ENCODE data around the gene PTER. TPM values are rescaled to one million over a fixed set of nuclear protein-coding genes. Genes with fewer than 3 reads are reported as not detected.
A peak's percentile ranks its signal among the peaks of the same experiment; 100 is the strongest.

PTER gene
- total and polyA plus RNA-seq, 9 of the 15 experiments (the other 6 are each of a cell fraction or from before 2014, with no cell fraction given): 15.5 to 42.1 (median 28.6) TPM

DNA sequence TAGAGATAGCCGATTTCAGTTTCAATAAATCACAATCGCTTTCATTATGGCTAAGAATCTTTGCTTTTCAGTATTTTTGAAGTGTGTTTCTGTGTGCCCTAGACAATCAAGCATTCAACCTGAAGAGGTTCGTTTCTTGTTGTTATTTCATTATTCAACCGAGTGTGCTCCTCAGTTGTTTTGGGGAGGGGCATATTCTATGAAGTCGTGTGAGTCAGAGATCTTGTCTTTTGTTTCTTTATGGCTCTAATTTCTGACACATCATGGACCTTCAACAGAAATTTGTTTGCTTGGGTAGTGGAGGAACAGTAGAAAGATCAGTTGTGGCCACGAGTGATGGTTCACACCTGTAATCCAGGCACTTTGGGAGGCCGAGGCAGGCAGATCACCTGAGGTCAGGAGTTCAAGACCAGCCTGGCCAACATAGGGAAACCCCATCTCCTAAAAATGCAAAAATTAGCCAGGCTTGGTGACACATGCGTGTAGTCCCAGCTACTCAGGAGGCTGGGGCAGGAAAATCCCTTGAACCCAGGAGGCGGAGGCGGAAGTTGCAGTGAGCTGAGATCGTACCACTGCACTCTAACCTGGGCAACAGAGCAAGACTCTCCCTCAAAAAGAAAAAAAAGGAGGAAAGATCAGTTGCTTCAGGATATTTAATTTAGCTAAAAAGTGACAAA is 46.6 kb downstream of the PTER start:
- peak; percentile 62 for ATAC-seq
- H3K27me3 ChIP-seq (ENCODE audit: control insufficient read depth in 2 of 2, insufficient read depth in 2 of 2, low read length in 2 of 2): no peaks in the 10 kb centered on the region
- no peak overlapping the region; the same call in 1 of the 2 replicates for H2AFZ ChIP-seq (ENCODE audit: low read depth, low read length)

More for the DNA sequence above, 46.6 kb downstream of the PTER start:
- Histone ChIP-seq H3K27ac (ENCODE audit: extremely low read depth, low read depth, low read length) (peak overlapping the region; percentile 24; the same call in 1 of the 3 replicates), H3K4me2 (ENCODE audit: insufficient read depth, low read length) (no peak overlapping the region), H4K20me1 (replicated peaks; ENCODE audit: control insufficient read depth, insufficient read depth, low read length) (no peaks in the 10 kb centered on the region), H3K9ac (ENCODE audit: insufficient read depth in 1 of 2, low read depth in 2 of 2, low read length in 2 of 2) (no peak overlapping the region), H3K9me3 (replicated peaks; ENCODE audit: control insufficient read depth, insufficient read depth, low read depth, low read length) (no peaks in the 10 kb centered on the region), H3K79me2 (ENCODE audit: control insufficient read depth, insufficient read depth, low read length) (no peaks in the 10 kb centered on the region), H3K4me1 (replicated peaks in 1 of 2; ENCODE audit: control insufficient read depth in 2 of 2, insufficient read depth in 2 of 2, low read length in 2 of 2) (peaks cover 0 to 6% of the 10 kb centered on the region in 2 experiments; a peak in 1 of 5 replicates), H3K9me1 (ENCODE audit: control insufficient read depth, insufficient read depth, low read length) (no peaks in the 10 kb centered on the region), H3K36me3 (ENCODE audit: control insufficient read depth, insufficient read depth, low read length) (peaks cover 18% of the 10 kb centered on the region), H3K4me3 (no peak overlapping the region)
- ChIA-PET POLR2A (interaction anchor here (0.7 kb wide), 1 partner anchor 27 kb away, joined by 3 read pairs; no protein-coding TSS in a partner anchor), CTCF (ENCODE audit: low intra/inter-chr PET ratio) (no interaction called here)
- in situ Hi-C loops (cut with MboI): no loop called here
- no TSS peak for BruUV-seq (replicated peaks)
- FAIRE-seq (peak; percentile 70), DNase-seq (ENCODE audit: extremely low read depth in 1 of 4, low spot score in 3 of 4) (peak in 3 of 4 experiments; percentile 8 to 23 (median 11))
- intact Hi-C loops (cut with micrococcal nuclease): no loop called here
- TF ChIP-seq SMARCA4 (IDR thresholded peaks at IDR 0.05) (peak; percentile 37; the same call in 1 of the 2 replicates), JUND (IDR thresholded peaks at IDR 0.05; ENCODE audit: borderline replicate concordance, low read depth, low read length) (peak; percentile 78), JUND (tag; IDR thresholded peaks at IDR 0.05; ENCODE audit: borderline replicate concordance, low read depth, low read length) (peak; percentile 58; the same call in 1 of the 3 replicates), HMGN3 (IDR thresholded peaks at IDR 0.05; ENCODE audit: borderline replicate concordance, extremely low read depth, insufficient read length, low read depth, low read length) (no peak), DPF2 (IDR thresholded peaks at IDR 0.05) (peak; percentile 55), ATF3 (IDR thresholded peaks at IDR 0.05) (0 out of 2 replicates have a peak, but pooled peaks have one; percentile 31), ATF3 (CRISPR knock-in tag; conservative IDR thresholded peaks at IDR 0.05) (no peak), ARID1B (IDR thresholded peaks at IDR 0.05) (peak; percentile 64; the same call in 1 of the 2 replicates), FOSL1 (tag; conservative IDR thresholded peaks at IDR 0.05) (peak; percentile 76), ZFX (CRISPR knock-in tag; IDR thresholded peaks at IDR 0.05) (no peak), NR3C1 (CRISPR knock-in tag; IDR thresholded peaks at IDR 0.05) (no peak), MEF2D (tag; conservative IDR thresholded peaks at IDR 0.05; ENCODE audit: low read depth) (no peak)
- TF ChIP-seq, protein P1, sequence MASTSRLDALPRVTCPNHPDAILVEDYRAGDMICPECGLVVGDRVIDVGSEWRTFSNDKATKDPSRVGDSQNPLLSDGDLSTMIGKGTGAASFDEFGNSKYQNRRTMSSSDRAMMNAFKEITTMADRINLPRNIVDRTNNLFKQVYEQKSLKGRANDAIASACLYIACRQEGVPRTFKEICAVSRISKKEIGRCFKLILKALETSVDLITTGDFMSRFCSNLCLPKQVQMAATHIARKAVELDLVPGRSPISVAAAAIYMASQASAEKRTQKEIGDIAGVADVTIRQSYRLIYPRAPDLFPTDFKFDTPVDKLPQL (IDR thresholded peaks at IDR 0.05; ENCODE audit: extremely low read depth, insufficient read length): no peak
- WGBS (ENCODE audit: insufficient coverage, low coverage, missing lambda C conversion rate): 54% methylated on average over 11 of the region's 11 CpGs

Measured in K562 (cell line).